Activated CD4-positive, alpha-beta T cell treated with anti-CD3 and anti-CD28 coated beads for 48 hours (primary cell): ENCODE results near the gene NRL.
"Not testable (repeated sequence)": the region's sequence is repeated elsewhere in the genome, so short reads cannot be mapped to it uniquely, and the experiment has no call there.

Experiments
- DNase-seq: peaks from one replicate; pipeline ENCODE4 v3.0.0-alpha.2; 2020

NRL gene

DNA sequence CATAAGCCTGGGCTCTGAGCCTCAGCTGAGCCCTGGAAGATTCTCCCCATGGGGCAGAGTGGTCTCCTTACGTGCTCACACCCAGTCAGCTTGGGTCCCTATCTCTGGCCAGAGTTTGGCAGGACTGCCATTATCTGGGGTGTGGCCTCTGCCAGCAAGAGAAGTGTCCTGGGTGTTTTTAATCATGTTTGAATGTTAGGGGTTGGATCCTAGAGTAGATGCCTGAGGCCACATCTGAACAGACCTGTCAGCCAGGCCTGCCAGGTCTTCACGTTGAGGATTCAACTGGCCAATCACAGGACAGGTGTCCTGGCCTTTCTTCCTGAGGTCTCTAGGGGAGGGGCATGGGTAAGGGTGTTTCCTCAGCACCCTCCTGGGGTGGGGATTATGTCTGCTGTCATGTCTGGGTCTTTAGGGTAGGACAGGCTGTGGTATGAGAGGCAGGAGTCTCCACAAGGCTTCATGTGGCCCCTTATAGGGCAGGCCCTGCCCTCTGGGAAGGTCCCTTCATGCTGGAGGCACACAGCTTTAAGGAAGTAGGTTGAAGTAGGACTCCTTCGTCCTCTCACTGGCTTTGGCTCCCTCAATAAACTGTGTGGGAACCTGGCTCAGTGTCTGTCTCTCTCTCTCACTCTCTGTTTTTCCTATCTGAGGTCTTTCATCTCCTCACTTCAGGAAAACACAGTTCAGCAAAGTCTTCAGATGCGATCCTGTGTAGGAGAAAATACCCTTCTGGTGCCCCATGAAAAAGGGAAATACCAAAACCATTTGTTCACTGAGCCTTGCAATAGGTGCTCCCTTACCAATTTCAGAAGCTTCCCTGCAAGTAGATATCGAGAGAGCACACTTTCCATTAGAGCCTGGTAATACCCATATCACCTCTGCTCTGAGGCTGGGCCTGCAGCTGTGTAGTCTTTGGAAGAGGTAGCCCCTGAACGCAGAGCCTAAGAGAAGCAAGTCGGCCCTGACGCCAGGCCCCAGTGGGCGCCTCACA is 9.0 kb upstream of the NRL start:
- no peak for DNase-seq

DNA sequence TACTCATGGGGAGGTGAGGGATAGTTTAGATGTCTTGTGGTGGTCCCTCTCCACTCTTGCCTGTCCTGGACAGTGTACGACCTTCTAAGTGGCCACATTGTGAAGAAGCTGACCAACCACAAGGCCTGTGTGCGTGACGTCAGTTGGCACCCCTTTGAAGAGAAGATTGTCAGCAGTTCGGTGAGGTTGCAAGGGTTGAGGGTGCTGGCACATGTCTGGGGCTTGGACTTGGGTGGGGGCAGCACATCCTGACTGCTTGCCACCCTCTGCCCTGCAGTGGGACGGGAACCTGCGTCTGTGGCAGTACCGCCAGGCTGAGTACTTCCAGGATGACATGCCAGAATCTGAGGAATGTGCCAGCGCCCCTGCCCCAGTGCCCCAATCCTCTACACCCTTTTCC is 8.1 kb upstream of the NRL start:
- DNase-seq, result no peak

DNA sequence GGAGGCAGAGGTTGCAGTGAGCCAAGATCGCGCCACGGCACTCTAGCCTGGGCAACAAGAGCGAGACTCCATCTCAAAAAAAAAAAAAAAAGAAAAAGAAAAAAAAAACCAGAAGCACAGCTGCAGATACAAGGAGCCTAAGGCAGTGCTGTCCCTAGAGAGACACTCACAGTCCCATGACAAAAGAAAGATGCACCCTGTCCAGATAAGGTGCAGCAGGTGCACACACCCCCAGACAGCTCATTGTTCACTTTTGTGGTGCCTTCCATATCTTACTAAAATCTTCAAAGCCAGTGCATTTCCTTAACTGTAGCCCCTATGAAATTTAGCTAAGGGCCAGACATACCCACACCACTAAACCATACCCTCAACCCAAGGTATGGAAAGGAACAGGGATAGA is 7.7 kb upstream of the NRL start:
- DNase-seq, result no peak

DNA sequence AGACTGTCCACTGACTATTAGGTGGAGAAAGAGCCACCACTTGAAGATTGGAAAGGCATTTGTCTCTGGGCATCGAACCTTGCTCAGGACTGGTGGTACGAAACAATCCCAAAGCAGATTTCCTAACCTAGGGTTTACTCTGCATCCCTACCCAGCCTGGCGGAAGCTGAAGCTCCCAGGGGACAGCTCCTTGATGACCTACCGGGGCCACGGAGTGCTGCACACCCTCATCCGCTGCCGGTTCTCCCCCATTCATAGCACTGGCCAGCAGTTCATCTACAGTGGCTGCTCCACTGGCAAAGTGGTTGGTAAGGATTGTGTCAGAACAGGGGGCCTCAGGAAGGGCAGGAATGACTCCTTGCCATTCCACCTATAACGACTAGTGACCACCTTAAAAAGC is 6.5 kb upstream of the NRL start:
- no peak for DNase-seq

DNA sequence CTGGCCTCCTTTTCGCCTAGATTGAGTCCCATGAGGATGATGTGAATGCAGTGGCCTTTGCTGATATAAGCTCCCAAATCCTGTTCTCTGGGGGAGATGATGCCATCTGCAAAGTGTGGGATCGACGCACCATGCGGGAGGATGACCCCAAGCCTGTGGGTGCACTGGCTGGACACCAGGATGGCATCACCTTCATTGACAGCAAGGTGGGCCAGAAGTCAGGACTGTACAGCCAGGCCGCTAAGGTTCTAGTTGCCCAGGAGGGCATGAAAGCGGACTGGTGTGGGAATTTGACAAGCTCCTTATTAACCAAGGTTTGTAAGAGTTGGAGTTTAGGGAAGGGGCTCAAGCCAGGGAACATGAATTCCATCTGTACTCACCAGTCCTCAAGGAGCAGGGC is 4.9 kb upstream of the NRL start:
- DNase-seq, result no peak

DNA sequence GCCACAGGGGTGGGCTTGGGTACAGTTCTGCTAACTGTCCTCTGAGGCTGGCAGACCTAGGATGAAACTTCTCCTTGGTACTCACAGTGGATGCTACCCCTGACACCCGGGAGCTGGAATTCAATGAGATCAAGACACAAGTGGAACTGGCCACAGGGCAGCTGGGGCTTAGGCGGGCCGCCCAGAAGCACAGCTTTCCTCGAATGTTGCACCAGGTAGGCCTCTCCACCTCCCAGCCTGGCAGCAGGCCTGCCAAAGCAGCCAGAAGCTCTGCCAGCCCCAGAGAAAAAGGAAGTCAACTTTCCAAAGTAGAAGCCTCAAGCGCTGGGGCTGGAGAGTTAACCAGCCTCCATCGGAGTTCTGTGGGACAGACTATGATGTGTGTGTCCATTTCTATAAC is 2.4 kb upstream of the NRL start:
- no peak for DNase-seq

DNA sequence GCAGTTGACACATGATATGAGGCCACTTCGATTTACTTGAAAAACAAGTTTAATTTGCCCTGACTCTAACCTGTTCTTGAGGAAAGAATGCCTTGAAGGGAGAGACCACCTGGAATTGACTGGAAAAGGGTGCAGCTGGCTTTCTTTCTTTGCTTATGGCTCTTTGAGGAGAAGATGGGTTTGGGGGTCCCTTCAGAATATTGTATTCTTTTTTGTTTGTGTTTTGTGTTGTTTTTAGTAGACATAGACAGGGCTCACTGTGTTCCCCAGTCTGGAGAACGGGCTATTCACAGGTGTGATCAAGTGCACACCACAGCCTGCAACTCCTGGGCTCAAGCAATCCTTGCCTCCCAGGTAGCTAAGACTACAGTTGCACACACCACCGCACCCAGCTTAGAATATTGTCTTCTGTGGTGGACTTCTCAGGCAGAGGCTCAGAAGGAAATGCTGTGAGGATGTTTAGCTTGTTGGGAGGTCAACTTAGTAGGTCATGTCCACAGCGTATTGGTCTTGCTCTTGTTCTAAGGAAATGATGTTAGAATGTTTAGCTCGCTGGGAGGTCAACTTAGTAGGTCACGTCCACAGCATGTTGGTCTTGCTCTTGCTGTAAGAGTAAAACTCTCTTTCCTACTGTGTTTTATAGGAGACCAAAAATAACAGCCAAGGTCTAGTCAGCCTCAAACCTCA is 1.5 kb upstream of the NRL start:
- DNase-seq, result no peak

DNA sequence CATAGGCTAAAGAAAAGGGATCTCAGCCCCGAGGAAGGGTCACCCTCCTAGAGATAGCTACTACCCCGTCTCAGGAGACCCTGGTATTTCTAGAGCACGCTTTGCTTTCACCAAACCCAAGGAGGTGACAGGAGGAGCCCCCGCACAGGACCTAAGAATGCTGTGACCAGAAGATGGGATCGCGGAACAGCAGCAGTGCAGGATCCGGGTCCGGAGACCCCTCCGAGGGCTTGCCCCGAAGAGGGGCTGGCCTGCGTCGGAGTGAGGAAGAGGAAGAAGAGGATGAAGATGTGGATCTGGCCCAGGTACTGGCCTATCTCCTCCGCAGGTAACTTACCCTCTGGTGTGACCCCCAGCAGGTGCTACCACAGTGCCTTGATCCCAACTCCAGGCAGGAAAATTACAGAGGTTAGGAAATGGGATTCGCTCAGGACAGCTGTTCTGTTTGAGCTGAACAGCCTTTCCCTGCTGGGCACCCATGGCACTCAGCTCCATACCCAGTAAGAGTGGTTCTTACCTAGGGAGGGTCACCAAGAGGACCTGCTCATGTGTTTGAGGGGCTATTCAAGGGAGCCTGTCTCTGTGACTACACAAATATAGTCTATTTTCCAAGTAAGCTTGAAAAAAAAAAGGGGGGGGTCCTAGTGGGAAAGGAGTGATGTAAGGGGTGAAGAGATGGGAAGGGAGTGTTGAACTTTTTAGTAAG is 826 bp upstream of the NRL start:
- DNase-seq, result no peak

DNA sequence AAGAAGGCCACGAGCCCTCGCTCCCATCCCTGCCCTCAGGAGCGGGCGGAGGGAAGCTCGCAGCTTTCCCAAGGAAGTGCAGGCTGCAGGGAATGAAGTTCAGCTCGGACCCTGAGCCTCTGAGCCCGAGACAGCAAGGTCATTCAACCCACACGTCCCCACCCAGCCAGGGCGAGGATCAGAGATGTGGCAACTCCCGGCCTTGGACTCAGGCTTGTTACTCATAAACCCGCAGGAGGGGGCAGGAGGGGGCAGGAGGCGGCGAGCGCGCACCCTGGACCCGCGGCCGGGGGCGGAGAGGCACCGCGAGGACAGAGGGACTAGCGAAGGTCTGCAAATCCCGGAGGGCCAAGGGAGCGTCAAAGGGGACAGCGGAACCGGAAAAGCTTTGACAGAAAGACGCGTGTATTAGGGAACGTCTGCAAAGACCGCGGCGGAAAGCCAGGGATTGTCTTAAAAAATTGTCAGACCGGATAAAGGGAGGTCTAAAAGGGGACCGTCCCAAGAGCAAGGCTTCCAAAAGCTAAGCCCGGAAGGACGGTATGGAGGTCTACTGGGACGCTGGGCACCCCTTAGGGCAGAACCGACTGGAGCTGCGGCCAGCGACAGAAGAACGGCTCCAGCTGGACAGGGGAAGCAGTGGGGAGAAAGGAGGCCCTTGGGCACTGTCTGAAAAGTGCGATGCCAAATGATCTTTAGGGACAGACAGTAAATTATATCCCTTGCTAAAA is 783 bp downstream of the NRL start:
- peak; percentile 89 for DNase-seq

DNA sequence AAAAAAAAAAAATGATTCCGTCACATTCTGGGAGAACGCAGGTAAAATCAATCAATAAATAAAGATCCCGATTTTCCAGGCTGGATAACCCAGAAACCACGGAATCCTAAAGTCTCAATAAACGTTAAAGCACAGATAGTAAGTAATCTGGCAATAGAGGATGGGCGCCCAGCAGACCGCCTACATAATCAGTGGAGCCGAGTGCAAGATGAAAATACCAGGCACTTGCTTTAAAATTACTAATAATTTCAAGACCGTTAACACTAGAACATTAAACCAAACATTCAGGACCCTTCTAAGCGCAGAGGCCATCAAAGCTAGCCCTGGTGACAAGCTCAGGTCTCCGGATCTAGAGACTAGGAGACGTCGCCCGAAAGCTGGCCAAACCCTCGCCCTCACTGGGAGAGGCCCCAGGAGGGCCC is 1.4 kb downstream of the NRL start:
- DNase-seq, result no peak

DNA sequence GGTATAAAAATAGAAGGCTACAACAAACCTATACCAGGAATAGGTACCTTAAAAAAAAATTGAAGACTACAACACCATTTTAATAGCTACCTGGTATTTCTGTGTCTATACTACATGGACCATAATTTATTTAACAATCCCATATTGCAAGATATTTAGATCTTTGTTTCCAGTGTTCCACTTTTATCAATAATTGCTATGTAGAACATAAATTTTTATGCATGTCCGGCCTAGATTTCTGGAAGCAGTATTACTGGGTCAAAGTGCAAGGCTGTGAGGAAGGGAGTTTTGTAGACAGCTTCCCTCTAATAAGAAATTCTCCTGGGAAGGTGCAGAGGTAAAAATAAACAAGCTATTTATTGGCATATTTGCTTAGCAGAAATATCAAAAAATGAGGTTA is 4.2 kb downstream of the NRL start:
- DNase-seq, result no peak

DNA sequence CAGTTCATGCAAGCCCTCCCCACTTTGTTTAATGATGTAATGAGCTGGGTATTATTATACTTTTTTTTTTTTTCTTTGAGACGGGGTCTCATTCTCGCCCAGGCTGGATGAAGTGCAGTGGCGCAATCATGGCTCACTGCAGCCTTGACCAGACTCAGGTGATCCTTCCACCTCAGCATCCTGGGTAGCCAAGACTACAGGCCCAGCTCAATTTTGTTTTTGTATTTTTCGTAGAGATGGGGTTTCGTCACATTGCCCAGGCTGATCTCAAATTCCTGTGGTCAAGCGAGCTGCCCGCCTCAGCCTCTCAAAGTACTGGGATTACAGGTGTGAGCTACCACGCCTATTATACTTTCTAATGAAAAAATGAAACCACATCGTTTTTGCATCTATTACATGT is 4.7 kb downstream of the NRL start:
- DNase-seq, result no peak

DNA sequence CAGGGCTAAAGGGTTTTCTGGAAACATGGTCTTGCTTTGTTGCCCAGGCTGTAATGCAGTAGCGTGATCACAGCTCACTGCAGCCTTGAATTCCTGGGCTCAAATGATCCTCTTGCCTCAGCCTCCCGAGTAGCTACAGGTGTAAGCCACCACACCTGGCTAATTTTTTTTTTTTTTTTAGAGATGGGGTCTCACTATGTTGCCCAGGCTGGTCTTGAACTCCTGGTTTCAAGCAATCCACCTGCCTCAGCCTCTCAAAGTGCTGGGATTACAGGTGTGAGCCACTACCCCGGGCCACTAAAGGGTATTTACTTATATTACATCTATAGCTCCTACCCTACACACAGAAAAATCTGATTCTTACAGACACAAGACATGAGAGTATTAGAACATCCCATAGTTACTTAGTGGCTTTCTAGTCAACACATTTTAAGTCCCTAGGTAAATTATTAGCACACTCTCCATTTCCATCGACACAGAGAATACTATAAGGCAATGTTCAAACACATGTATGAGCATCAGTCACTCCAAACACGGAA is 6.3 kb downstream of the NRL start:
- no peak for DNase-seq

DNA sequence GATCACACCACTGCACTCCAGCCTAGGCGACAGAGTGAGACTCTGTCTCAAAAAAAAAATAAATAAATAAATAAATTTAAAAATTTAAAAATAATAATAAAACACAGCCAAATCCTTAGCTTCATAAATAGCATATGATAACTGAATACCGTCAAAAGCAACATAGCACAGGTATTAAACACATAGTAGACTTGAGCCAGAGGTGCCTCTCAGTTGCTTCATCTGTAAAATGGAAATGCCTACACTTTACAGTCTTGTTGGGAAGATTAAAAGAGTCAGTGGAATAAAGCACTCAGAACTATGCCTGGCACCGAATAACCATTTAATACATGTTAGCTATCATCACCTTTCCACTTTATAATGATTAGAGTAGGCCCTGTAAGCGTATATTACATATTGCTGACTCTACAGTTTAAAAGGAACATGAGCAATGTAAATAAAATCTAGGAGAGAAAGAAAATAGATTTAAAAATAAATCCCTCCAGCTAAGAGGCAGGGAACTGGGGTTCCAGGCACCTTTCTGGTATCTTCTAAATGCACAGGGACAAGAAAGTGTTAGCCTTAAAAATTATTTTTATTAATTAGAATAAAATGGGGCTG is 8.0 kb downstream of the NRL start:
- no peak for DNase-seq

DNA sequence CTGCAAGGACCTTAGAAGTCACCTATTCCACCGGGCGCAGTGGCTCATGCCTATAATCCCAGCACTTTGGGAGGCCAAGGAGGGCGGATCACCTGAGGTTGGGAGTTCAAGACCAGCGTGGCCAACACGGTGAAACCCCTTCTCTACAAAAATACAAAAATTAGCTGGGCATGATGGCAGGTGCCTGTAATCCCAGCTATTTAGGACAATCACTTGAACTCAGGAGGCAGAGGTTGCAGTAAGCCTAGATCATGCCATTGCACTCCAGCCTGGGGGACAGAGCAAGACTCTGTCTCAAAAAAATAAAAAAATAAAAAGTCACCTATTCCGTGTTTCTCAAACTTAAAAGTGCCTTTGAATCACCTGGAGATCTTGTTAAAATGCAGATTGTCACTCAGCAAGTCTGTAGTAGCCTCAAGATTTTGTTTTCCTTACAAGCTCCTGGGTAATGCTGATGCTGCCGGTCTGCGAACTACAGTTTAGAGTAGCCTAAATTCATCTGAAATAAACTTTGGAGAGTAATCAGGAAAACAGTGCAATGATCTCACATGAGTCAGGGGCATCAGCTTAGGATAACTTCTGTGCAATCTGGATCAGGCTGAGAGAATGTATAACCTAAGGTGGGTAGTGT is 9.0 kb downstream of the NRL start:
- DNase-seq, result not testable (repeated sequence)

DNA sequence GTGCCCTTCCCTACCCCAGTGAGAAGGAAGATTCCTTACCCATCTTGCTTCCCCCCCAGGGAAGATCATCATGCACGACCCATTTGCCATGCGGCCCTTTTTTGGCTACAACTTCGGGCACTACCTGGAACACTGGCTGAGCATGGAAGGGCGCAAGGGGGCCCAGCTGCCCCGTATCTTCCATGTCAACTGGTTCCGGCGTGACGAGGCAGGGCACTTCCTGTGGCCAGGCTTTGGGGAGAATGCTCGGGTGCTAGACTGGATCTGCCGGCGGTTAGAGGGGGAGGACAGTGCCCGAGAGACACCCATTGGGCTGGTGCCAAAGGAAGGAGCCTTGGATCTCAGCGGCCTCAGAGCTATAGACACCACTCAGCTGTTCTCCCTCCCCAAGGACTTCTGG is 11.3 kb downstream of the NRL start:
- DNase-seq, result no peak

DNA sequence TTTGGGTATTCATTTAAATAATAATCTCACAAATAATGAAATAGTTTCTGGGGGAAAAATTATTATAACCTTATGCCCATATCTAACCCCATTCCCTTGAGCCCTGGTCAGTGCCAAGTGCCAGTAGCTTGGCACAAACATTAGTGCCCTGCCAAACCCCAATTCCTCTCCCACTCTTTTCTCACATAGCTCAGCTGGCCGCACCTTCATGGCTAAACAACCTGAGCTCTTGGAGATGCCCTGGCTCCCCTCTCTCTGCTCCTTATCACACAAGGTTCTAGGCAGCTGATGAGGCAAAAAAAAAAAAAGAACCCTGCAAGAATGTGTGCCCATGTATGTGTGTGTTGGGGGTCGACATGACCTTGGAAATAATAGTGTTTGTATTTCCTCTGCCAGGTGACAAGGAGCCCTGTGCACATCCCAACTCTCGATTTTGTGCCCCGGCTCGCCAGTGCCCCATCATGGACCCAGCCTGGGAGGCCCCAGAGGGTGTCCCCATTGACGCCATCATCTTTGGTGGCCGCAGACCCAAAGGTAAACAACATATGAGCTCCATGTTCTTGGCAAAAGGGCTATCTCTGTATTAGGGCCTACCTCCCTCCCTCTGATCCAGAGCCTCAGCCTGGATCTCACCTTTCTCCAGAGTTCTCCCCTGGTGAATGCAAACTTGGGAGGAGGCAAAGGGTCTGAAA is 12.2 kb downstream of the NRL start:
- no peak for DNase-seq

DNA sequence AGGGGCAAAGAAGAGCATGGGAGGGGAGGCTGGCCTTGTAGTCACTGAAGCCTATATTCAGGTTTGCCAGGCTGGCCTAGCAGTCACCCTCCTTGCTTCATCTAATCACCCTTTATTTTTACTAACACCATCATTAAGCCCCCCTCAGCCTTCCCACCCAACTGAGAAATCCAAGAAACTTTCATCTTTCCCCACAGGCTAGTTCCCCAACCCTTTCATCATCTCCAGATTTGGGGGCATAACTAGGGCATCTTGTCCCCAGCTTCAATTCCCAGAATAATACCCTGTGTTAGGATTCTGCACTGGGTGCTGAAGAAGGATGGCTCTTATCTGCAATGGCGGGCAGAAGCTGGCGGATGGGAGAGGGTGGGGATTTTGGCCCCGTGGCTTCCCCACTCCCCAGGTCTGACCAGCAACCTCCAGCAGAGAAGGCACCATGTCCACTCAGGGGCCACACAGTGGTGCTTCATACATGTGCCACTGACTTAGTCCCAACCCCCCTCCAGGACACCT is 13.7 kb downstream of the NRL start:
- DNase-seq, result no peak

DNA sequence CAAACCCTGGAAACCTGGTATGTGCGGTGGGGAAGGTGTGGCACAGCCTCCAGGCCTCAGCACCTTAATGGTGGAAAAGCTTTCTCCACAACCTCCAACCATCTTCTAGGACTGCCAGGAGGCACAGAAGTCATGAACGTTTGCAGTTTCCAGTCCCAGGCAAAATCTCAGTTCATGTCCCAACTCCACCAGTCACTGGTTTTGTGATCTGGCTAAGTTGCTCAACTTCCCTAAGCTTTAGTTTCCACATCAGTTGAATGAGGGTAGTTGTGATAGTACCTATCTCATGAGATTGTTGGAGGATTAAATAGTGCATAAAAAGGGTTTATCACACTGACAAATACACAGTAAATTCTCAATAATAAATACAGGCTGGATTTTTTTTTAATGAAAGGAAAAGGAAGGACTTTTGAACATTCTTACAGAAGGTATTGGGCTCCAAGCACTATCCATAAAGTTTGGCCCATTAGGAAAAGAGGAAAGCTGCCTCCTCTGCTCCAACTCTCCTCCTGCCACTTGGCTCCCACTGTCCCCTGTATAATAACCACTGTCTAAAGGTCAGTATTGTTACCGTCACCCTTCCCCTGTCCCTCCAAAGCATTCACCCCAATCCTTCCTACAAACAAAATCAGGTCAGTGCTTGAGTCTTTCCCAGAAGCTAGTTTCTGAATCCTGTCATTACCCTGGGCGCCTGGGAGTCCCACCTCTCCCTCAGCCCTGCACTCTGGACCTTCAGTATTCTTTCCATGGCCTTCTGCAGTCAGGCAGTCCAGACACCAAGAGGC is 14.4 kb downstream of the NRL start:
- DNase-seq, result no peak
